Measurements from ENCODE around the gene ZFP1.
"Not testable (repeated sequence)": the region's sequence is repeated elsewhere in the genome, so short reads cannot be mapped to it uniquely, and the experiment has no call there.

ZFP1 gene

GRCh38 chr16:75160386-75160785, 12.1 kb downstream of the ZFP1 start:
- DNase-seq = no peak

- no peak for DNase-seq
Measured at GRCh38 chr16:75169899-75170405, 21.6 kb downstream of the ZFP1 start.

- DNase-seq = no peak
Measured at GRCh38 chr16:75172578-75172977, 24.3 kb downstream of the ZFP1 start.

- DNase-seq = no peak
Measured at GRCh38 chr16:75175074-75175473, 26.8 kb downstream of the ZFP1 start.

GRCh38 chr16:75176926-75177325, 28.6 kb downstream of the ZFP1 start:
- no peak for DNase-seq

GRCh38 chr16:75179208-75179607, 30.9 kb downstream of the ZFP1 start:
- no peak for DNase-seq

GRCh38 chr16:75181630-75182029, 33.3 kb downstream of the ZFP1 start:
- no peak for DNase-seq

- no peak for DNase-seq
Measured at GRCh38 chr16:75188832-75189477, 40.6 kb downstream of the ZFP1 start.

GRCh38 chr16:75189638-75190245, 41.4 kb downstream of the ZFP1 start:
- DNase-seq = no peak

GRCh38 chr16:75192606-75193264, 44.4 kb downstream of the ZFP1 start:
- no peak for DNase-seq

GRCh38 chr16:75193265-75193650, 44.9 kb downstream of the ZFP1 start:
- no peak for DNase-seq

GRCh38 chr16:75193730-75194444, 45.6 kb downstream of the ZFP1 start:
- DNase-seq = no peak

GRCh38 chr16:75195811-75196790, 47.8 kb downstream of the ZFP1 start:
- DNase-seq = no peak

GRCh38 chr16:75196836-75197235, 48.5 kb downstream of the ZFP1 start:
- no peak for DNase-seq

GRCh38 chr16:75197522-75198134, 49.3 kb downstream of the ZFP1 start:
- DNase-seq = no peak

GRCh38 chr16:75198135-75198600, 49.8 kb downstream of the ZFP1 start:
- DNase-seq = no peak

GRCh38 chr16:75202069-75202590, 53.8 kb downstream of the ZFP1 start:
- DNase-seq = no peak

- no peak for DNase-seq
Measured at GRCh38 chr16:75203096-75203495, 54.8 kb downstream of the ZFP1 start.

GRCh38 chr16:75203667-75204409, 55.5 kb downstream of the ZFP1 start:
- no peak for DNase-seq

- no peak for DNase-seq
Measured at GRCh38 chr16:75204410-75204758, 56.1 kb downstream of the ZFP1 start.

GRCh38 chr16:75204905-75205304, 56.6 kb downstream of the ZFP1 start:
- not testable (repeated sequence) for DNase-seq

Measured in GOT3 (cell line).